ENCODE results near the gene ZFP64.

GRCh38 chr20:52234302-52235045 is 42.9 kb upstream of the ZFP64 start:
- TF ChIP-seq GATA2 (IDR thresholded peaks at IDR 0.05; ENCODE audit: low read depth, low read length), result no peak
- TF ChIP-seq GATA3 (IDR thresholded peaks at IDR 0.05; ENCODE audit: low read depth, low read length), result no peak
